NCI-H226 (cell line): ENCODE results near the gene OR56B1.
A peak's percentile ranks its signal among the peaks of the same experiment; 100 is the strongest.
"Not testable (repeated sequence)": the region's sequence is repeated elsewhere in the genome, so short reads cannot be mapped to it uniquely, and the experiment has no call there.

ENCODE experiments used
- DNase-seq: peaks from one replicate; pipeline ENCODE4 v3.0.0-alpha.2; 2015

The OR56B1 gene, protein sequence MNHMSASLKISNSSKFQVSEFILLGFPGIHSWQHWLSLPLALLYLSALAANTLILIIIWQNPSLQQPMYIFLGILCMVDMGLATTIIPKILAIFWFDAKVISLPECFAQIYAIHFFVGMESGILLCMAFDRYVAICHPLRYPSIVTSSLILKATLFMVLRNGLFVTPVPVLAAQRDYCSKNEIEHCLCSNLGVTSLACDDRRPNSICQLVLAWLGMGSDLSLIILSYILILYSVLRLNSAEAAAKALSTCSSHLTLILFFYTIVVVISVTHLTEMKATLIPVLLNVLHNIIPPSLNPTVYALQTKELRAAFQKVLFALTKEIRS

DNA sequence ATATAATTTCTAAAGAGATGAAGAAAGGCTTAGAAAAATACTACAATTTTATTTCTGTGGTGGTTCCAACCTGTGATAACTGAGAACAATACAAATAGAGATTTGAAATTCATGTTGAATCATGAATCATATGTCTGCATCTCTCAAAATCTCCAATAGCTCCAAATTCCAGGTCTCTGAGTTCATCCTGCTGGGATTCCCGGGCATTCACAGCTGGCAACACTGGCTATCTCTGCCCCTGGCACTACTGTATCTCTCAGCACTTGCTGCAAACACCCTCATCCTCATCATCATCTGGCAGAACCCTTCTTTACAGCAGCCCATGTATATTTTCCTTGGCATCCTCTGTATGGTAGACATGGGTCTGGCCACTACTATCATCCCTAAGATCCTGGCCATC is at the start of gene OR56B1:
Gene OR56B1 (plus strand): TSS at position 53 of the 400 bp plus-strand sequence. CDS start 69 bp downstream, at position 122.
- peak; percentile 91 for DNase-seq

DNA sequence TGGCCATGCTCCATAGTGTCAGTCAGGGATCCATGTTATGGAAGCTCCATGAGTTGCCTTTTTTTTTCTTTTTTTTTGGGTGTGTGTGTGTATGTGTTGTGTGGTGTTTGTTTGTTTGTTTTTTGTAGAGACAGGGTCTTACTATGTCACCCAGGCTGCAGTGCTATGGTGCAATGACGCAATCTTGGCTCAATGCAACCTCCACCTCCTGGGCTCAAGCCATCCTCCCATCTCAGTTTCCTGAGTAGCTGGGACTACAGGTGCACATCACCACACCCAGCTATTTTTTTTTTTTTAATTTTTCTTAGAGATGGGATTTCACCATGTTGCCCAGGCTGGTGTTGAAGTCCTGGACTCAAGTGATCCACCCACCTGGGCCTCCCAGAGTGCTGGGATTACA is 47.8 kb upstream of the OR56B1 start:
- no peak for DNase-seq

DNA sequence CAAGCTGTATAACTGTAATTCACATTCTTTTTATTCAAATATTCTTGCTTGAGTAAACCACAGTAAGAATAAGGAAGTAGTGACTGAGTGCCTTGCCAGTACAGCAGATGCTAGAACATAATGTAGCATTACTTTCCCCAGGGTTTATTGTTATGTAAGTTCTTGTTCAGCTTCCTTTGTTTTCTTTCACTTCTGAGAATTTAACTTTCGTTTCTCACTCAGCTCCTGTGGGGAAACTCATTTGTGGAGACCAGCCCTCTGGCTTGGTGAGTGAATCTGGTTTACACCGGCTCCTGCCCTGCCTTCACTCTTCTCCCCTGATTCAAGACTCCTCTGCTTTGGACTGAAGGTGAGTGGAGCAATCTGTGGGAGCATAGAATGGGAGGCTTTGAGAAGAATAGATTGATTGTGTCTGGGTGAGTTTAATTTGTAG is 46.7 kb upstream of the OR56B1 start, which contains the start of gene TRIM22:
Gene TRIM22 (plus strand): TSS at position 240 of the 433 bp plus-strand sequence. CDS start 6,443 bp downstream, outside the sequence.
- DNase-seq, result no peak

DNA sequence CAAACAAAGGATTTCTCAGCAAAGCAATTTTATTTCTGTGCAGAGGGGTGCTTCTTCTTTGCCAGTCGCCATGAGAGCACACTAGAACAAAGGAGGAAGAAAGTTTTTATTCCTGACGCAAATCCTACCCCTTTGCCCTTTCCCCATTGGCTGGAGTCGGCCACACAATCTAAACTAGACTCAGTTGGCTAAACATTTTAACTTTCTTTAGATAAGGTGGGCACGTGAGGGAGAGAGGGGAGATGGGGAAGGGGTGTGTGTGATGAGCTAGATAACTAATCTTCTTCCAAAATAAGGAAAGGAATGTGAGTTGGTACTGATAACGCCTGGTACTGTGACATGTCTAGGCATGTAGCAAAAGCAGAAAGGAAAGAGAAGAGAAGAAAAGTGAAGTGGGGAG is 46.0 kb upstream of the OR56B1 start:
- DNase-seq, result no peak

DNA sequence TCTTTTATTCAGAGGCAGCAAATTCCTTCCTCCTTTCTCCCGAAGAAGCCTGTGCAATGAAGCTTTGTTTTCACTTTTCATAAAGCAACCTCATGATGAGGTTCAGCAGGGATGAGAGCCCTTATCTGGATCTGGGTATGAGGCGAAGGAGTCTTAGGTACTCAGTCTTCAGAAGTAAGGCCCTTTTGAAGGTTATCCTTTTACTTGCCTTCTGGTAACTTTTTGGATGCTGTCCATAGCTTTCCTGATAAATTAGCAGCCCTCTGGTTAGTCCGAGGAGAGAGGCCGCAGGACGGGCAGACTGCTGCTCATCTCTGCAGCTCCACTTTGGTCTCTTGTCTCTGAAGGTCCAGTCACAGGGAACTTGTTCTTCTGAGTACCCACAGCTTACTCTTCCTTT is 45.5 kb upstream of the OR56B1 start:
- DNase-seq, result no peak

DNA sequence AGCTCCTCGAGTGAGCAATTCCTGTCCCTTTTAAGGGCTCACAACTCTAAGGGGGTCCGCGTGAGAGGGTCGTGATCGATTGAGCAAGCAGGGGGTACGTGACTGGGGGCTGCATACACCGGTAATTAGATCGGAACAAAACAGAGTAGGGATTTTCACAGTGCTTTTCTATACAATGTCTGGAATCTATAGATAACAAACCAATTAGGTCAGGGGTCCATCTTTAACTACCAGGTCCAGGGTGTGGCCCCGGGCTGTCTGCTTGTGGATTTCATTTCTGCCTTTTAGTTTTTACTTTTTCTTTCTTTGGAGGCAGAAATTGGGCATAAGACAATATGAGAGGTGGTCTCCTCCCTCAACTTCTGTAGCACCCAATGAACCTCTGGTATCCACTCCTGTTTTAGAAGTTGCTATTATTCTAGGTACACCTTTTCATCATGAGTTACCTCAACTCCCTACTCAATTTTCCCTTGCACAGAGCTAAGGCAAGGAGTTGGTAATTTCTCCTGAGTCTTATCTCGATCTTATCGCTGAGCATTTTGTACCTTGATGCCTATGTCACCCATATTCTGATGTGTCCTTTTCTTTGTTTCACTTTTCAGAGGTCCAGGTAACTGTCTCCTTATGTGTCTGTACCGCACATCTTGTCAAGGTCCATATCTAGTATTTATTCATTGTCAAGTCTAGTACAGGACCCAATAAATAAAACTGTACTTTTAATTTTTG is 44.8 kb upstream of the OR56B1 start:
- not testable (repeated sequence) for DNase-seq

DNA sequence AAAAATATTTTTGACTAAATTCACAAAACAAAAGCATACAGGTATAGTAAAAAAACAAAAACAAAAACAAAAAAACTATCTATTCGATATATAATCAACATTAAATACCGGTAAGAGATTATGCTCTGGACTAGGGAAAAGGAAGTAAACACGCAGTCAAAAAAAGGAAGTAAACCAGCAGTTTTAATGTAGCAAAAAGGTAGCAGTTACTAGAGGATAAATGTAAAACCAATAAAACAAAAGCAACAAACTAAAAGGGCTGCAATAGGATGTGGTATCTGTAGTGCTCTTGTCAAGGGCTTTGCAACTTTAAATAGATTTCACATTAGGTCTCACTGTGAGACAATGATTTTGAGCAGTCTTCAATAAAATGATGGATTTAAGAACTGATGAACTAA is 44.3 kb upstream of the OR56B1 start:
- DNase-seq, result no peak

DNA sequence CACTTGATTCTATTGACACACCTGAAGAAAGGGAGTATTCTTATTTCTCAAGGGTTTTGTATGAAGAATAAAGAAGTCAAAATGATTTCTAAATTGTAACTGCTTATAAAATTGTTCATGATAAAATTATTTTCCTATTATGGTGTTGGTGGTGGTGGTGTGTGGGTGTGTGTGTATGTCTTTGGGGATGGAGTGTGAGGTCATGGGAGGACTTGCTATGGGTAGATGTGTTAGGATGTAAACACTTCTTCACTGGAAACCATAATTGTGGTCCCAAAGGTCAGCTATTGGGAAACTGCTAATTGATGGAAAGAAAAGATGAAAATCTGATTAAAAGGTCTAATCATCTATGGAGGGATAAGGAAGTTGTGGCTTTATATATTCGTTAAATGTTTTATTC is 41.6 kb upstream of the OR56B1 start:
- DNase-seq, result no peak

DNA sequence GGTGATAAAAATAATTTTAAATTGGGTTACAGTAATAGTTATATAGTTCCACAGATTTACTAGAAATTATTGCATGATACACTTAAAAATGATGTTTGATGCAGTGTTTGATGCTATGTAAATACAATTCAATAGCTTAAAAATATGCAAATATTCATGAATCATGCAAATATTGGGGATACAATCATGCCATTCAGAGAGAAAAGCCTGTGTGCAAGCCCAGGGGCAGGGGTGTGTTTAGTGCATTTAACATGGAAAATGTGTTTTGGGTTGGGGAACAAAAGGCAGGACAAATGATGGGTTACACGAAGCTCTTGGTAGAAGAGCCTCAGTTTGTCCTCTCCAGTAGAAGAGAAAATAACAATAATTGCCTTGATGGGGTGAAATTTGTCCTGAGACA is 40.7 kb upstream of the OR56B1 start:
- DNase-seq, result no peak

DNA sequence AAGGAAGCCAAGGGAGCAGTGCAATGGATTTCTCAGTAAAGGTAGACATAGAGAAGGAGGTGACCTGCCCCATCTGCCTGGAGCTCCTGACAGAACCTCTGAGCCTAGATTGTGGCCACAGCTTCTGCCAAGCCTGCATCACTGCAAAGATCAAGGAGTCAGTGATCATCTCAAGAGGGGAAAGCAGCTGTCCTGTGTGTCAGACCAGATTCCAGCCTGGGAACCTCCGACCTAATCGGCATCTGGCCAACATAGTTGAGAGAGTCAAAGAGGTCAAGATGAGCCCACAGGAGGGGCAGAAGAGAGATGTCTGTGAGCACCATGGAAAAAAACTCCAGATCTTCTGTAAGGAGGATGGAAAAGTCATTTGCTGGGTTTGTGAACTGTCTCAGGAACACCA is 40.0 kb upstream of the OR56B1 start:
- no peak for DNase-seq

DNA sequence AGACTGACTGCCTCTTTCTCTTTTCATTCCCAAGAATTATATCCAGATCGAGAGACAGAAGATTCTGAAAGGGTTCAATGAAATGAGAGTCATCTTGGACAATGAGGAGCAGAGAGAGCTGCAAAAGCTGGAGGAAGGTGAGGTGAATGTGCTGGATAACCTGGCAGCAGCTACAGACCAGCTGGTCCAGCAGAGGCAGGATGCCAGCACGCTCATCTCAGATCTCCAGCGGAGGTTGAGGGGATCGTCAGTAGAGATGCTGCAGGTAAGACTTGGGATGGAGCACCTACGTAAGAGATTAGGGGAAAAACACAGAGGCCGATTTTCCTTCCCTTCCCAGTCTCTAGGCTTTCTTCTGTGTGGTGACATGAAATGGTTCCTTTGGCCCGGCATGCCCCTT is 38.0 kb upstream of the OR56B1 start:
- no peak for DNase-seq

DNA sequence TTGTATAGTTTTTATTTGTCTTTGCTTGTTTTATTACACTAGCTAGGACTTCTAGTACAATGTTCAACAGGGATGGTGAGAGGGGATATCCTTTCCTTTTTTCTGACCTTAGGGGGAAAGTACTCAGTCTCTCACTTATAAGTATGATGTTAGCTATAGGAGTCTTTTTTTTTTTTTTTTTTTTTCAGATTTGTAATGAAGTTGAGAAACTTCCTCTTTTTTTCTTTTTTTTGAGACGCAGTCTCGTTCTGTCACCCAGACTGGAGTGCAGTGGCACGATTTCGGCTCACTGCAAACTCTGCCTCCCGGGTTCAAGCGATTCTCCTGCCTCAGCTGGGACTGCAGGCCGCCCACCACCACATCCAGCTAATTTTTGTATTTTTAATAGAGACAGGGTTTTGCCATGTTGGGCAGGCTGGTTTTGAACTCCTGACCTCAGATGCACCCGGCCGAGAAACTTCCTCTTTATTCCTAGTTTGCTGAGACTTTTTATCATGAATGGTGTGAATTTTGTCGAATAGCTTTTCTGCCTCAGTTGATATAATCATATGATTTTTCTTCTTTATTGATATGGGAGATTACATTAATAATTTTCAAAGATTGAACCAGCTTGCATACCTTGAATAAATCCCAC is 35.7 kb upstream of the OR56B1 start:
- no peak for DNase-seq

DNA sequence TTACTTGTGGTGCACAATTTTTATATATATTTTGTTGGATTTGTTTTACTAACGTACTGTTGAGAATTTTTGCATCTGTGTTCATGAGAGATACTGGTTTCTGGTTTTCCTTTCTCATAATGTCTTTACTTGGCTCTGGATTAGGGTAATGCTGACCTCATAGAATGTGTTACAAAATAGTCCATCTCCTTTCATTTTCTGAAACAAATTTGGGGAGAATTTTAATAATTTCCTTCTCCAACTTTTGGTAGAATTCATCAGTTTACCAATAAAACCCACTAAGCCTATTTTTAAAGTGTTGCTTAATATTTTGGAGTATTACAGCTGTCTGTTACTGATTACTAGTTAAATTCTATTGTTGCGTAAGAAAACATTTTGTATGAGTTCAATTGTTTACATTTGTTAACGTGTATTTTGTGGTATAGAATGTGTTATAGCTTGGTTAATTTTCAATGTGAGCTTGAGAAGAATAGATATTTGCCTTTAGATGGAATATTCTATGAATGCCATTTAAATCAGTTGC is 35.1 kb upstream of the OR56B1 start:
- DNase-seq, result no peak

DNA sequence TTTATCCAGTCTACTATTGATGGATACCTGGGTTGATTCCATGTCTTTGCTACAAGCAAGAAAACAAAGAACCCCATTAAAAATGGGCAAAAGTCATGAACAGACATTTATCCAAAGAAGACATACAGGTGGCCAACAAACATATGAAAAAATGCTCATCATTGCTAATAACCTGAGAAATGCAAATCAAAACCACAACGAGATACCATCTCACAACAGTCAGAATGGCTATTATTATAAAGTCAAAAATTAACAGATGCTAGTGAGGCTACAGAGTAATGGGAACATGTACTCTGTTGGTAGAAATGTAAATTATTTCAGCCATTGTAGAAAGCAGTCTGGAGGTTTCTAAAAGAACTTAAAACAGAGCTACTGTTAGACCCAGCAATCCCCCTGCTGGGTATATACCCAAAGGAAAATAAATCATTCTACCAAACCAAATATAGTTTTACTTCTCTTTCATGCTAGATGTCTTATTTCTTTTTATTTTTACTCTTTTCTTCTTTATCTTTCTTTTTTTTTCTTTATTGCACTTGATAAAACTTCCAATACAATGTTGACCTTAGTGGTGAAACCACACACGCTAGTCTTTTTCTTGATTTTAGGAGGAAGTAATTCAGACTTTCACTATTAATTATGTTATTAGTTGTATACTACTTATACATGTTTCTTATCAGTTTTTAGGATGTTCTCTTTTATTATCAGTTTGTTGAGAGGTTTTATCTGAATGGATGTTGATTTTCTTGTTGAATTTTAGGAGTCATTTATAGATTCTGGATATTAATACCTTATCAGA is 32.3 kb upstream of the OR56B1 start:
- DNase-seq, result no peak

DNA sequence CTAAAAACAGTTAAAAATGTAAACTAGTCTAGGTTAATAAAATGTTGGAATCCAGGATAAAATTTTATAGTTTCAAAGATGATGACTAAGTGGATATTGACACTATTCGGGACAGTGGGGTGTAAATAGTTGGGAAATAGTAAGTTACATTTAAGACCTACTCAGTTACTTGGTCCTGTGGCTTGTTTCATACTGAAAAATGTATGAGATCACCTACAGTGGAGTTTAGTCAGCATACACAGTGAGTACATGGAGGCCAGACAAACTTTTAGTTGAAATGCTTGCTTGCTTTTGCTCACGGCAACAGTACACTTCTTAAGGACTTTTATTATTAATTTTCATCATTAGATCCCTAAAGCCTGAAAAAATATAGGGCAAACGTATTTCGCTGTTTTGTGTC is 30.6 kb upstream of the OR56B1 start:
- no peak for DNase-seq

DNA sequence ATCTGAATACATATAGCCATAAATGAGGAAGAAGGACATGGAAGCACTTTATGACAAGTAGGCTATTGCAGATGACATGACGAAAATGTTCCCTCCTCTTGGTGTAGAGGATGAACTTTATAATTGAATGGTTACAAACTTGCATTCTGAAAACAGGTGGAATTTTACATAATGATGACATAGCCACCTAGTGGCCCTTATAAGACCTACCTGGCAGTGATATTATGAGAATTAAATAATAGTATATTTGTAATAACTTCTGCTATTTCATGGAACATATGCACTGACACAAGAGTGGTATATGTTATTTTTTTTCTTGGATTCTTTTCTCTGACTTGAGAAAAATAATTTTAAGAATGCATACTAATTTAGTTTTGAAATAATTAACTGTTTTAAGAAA is 23.7 kb upstream of the OR56B1 start:
- no peak for DNase-seq

DNA sequence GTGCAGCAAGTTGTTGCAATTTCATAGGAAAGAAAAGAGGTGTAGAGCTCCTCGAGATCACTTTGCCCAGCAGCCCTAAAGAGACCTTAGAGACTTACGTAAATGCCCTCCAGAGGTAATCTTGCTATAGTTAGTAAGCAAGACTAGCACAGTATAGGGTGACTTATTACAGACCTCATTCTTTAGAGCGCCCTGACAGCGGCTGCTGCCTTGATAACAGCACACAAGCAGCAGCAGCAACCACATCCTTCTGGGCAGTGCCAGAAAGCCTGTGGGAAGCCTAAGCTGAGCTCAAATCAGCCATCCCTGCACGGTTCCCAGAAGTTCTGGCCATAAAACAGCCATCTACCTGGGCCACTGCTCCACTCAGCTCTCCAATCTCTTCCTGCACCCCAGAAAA is 22.6 kb upstream of the OR56B1 start:
- peak; percentile 36 for DNase-seq

DNA sequence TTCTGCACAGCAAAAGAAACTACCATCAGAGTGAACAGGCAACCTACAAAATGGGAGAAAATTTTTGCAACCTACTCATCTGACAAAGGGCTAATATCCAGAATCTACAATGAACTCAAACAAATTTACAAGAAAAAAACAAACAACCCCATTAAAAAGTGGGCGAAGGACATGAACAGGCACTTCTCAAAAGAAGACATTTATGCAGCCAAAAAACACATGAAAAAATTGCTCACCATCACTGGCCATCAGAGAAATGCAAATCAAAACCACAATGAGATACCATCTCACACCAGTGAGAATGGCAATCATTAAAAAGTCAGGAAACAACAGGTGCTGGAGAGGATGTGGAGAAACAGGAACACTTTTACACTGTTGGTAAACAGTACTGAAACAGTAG is 19.7 kb upstream of the OR56B1 start:
- not testable (repeated sequence) for DNase-seq

DNA sequence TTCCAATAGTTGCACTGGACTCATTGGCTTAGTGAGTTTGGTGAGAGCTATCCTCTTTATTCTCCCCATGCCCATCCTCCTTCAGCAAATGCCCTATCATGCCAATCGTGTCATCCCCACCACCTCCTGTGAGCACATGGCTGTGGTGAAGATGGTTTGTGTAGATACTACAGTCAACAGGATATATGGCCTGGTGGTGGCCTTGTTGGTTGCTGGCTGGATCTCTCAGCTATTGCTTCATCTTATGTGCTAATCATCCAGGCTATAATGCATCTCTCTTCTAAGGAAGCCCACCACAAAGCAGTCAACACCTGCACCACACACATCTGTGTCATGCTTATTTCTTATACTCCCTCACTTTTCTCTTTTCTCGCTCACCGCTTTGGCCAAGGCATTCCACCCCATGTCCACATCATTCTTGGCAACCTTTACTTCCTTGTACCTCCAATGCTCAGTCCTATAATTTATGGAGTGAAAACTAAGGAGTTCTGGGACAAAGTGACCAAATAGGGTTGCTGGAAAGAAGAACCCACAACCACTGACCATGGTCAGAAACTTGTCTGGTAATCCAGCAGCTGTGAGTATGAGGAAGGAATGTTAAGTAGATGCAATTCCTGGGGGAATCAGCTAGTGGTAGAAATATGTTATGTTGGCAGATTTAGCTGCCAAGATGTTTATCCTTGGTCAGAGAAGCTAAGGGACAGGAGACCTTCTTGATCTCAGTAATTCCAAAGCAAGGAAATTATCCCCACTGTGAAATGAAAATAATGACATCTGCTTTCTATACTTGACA is 16.3 kb upstream of the OR56B1 start:
- no peak for DNase-seq

DNA sequence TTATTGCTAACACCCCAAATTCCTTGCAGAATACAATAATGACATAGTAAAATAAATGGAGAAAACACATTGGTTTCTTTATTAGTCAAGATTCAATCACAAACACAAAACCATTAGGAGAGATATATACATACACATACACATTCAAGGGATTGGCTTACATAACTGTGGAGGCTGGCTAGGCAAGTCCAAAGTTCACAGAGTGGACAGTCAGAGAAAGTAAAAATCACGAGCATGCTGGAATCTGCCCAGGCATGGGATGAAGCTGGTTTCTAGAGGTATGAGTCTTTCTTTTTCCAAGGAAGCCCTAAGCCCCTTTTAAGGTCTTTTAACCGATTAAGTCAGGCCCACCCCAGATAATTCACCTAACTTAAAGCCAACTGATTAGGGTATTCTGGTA is 13.6 kb upstream of the OR56B1 start:
- DNase-seq, result no peak

DNA sequence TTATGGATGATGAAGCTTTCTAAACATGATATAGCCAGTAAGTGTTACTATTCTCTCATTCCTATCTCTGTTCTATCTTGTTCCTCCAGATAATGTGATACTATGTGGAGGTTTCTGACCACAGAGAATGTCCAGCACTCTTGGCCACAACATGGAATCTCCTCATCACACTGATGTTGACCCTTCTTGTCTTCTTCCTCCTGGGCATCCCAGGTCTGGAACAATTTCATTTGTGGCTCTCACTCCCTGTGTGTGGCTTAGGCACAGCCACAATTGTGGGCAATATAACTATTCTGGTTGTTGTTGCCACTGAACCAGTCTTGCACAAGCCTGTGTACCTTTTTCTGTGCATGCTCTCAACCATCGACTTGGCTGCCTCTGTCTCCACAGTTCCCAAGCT is 9.9 kb upstream of the OR56B1 start:
- no peak for DNase-seq

DNA sequence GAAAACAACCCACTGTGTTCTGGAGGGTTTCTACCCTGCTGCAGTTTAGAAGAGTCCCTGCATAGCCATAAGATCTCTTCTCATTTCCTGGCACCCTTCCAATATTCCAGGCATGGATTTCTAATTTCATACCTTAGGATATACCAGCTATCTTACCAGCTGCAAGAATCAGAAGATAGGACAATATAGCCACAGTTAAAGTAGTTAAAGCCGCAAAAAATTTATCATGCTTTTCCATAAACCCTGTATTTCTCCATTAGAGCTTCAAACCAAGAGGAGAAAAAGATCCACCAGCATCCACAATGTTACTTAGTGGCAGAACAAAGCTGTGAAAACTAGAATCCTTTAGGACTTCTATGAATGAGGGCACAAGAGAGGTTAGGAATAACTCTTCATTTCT is 8.6 kb upstream of the OR56B1 start:
- DNase-seq, result no peak
